Panc1 (cell line): ENCODE results near the gene GAL3ST2. TPM values are rescaled to one million over a fixed set of nuclear protein-coding genes. Genes with fewer than 3 reads are reported as not detected.

Source experiments
- ATAC-seq: fragments of 200-7000 bp; cut with Tn5 transposase; 2 replicates; pipeline ENCODE4 v1.9.1; 2020; ENCODE audit warnings: mild to moderate bottlenecking, moderate library complexity
- BruUV-seq: library from RNA; stranded (reverse); fragments of 400-500 nt; replicated peaks from 2 replicates; lab custom pipeline; 2021; lab: Mats Ljungman, UMichigan
- CTCF ChIA-PET: fragments of 300-600 bp; sonication (Branson Sonifier 250); formaldehyde crosslinking; loops from one replicate; lab custom pipeline; 2022; ENCODE audit warnings: antibody characterized with exemption; lab: Charles Lee
- POLR2A ChIA-PET: fragments of 300-600 bp; sonication (Branson Sonifier 250); formaldehyde crosslinking; loops from one replicate; lab custom pipeline; 2022; ENCODE audit warnings: antibody characterized with exemption; lab: Charles Lee
- DNase-seq: peaks from one replicate; pipeline ENCODE4 v3.0.0-alpha.2; 2010; ENCODE audit warnings: low read depth, low spot score
- H3K27ac ChIP-seq: 2 replicates; pipeline ENCODE4 v1.5.1; 2011; ENCODE audit warnings: mild to moderate bottlenecking, low read length, inconsistent platforms
- H3K27me3 ChIP-seq: fragments of 200-500 bp; sonication (Bioruptor generic); 2 replicates; pipeline ENCODE4 v1.6.0; 2014; ENCODE audit warnings: low read length, inconsistent platforms; ENCODE audit not compliant: control insufficient read depth, insufficient read depth
- H3K36me3 ChIP-seq: fragments of 200-500 bp; sonication (Bioruptor generic); 2 replicates; pipeline ENCODE4 v1.5.1; 2014; ENCODE audit warnings: inconsistent platforms, mild to moderate bottlenecking, low read length, moderate library complexity; ENCODE audit not compliant: control insufficient read depth, insufficient read depth
- H3K4me1 ChIP-seq: 2 replicates; pipeline ENCODE4 v1.5.1; 2011; ENCODE audit warnings: inconsistent platforms, mild to moderate bottlenecking, low read length, moderate library complexity; ENCODE audit not compliant: control insufficient read depth, insufficient read depth
- H3K4me3 ChIP-seq, 2 experiments: 2 replicates each; pipeline ENCODE4 v1.5.1; 2011 to 2012; ENCODE audit warnings: low read depth in 2 of 2, low read length in 2 of 2, mild to moderate bottlenecking in 2 of 2, inconsistent platforms in 1 of 2, moderate library complexity in 1 of 2
- H3K9me3 ChIP-seq: fragments of 200-500 bp; sonication (Bioruptor generic); 2 replicates; pipeline ENCODE4 v1.5.1; 2014; ENCODE audit warnings: low read depth, mild to moderate bottlenecking, inconsistent platforms, low read length, moderate library complexity; ENCODE audit not compliant: control insufficient read depth, insufficient read depth
- CTCF ChIP-seq: fragments of 450-650 bp; IDR thresholded peaks from 2 replicates; pipeline ENCODE4 v1.5.1; 2017; ENCODE audit warnings: mild to moderate bottlenecking
- POLR2AphosphoS5 ChIP-seq: IDR thresholded peaks from 2 replicates; pipeline ENCODE4 v1.6.1; 2012; ENCODE audit warnings: mild to moderate bottlenecking, low read depth, low read length, moderate library complexity
- SIN3A ChIP-seq: IDR thresholded peaks from 2 replicates; pipeline ENCODE4 v1.6.1; 2012; ENCODE audit warnings: low read depth, mild to moderate bottlenecking, low read length, moderate library complexity, borderline replicate concordance; ENCODE audit not compliant: insufficient read depth
- TCF7L2 ChIP-seq: IDR thresholded peaks from 2 replicates; pipeline ENCODE4 v1.6.1; 2011; ENCODE audit warnings: mild to moderate bottlenecking, low read depth, low read length, inconsistent platforms
- in situ Hi-C: cut with HindIII; loops from 2 replicates; pipeline ENCODE4 v1.10.0; 2016; ENCODE audit warnings: low sequenced_read_pairs, low pct_unique_long_range_greater_than_20kb
- intact Hi-C: fragments of 100-400 bp; cut with micrococcal nuclease; formaldehyde crosslinking; loops from one replicate; pipeline ENCODE4 v1.10.0; 2022; ENCODE audit not compliant: unreplicated experiment
- total RNA-seq: library from RNA; stranded (reverse); gene quantifications from one replicate; pipeline ENCODE4 v1.2.1, GENCODE V29; 2021; ENCODE audit not compliant: unreplicated experiment
- TF ChIP-seq, protein P1 (sequence below), 2 experiments: IDR thresholded peaks; 2 replicates each; pipeline ENCODE4 v1.6.1; 2011 to 2012; ENCODE audit warnings: low read depth in 2 of 2, control low read depth in 1 of 2, low read length in 1 of 2, mild to moderate bottlenecking in 1 of 2, moderate library complexity in 1 of 2; ENCODE audit not compliant: insufficient read depth in 1 of 2

The GAL3ST2 gene
- total RNA-seq, 1 experiment from 2014 or later: 1.6 TPM

DNA sequence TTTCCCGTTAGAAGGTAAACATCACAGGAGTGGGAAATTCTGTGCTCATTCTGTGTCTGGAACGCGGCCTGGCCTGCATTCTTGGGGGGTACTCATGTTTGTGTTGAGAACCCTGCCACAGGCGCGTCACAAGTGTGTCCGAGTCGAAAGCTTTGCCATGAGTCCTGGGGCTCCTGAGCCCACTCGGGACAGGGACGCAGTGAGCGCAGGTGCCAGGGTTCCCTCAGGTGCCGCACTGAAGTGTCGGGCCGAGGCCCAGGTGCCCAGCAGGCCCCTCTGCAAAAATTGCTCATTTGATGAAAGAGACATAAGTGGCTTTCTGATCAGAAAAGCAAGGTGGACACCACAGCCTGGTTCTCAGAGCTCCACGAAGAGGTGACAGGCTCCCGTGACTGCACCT is 37.4 kb upstream of the GAL3ST2 start:
- no peak for TF ChIP-seq SIN3A
- TF ChIP-seq POLR2AphosphoS5: no peak
- TF ChIP-seq, protein P1, sequence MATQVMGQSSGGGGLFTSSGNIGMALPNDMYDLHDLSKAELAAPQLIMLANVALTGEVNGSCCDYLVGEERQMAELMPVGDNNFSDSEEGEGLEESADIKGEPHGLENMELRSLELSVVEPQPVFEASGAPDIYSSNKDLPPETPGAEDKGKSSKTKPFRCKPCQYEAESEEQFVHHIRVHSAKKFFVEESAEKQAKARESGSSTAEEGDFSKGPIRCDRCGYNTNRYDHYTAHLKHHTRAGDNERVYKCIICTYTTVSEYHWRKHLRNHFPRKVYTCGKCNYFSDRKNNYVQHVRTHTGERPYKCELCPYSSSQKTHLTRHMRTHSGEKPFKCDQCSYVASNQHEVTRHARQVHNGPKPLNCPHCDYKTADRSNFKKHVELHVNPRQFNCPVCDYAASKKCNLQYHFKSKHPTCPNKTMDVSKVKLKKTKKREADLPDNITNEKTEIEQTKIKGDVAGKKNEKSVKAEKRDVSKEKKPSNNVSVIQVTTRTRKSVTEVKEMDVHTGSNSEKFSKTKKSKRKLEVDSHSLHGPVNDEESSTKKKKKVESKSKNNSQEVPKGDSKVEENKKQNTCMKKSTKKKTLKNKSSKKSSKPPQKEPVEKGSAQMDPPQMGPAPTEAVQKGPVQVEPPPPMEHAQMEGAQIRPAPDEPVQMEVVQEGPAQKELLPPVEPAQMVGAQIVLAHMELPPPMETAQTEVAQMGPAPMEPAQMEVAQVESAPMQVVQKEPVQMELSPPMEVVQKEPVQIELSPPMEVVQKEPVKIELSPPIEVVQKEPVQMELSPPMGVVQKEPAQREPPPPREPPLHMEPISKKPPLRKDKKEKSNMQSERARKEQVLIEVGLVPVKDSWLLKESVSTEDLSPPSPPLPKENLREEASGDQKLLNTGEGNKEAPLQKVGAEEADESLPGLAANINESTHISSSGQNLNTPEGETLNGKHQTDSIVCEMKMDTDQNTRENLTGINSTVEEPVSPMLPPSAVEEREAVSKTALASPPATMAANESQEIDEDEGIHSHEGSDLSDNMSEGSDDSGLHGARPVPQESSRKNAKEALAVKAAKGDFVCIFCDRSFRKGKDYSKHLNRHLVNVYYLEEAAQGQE (IDR thresholded peaks at IDR 0.05; ENCODE audit: insufficient read depth in 1 of 2, low read depth in 2 of 2, low read length in 1 of 2): no peak
- TF ChIP-seq TCF7L2: no peak
- TF ChIP-seq CTCF: no peak
- Histone ChIP-seq H3K36me3 (no peaks in the 10 kb centered on the region), H3K4me3 (no peak overlapping the region), H3K27ac (no peak overlapping the region), H3K27me3 (no peaks in the 10 kb centered on the region), H3K4me1 (peaks cover 4% of the 10 kb centered on the region; the same call in 1 of the 2 replicates), H3K9me3 (no peaks in the 10 kb centered on the region)
- ATAC-seq: no peak
- no TSS peak for BruUV-seq
- POLR2A ChIA-PET: no interaction called here
- CTCF ChIA-PET: no interaction called here
- in situ Hi-C loops: no loop called here
- no peak for DNase-seq
- intact Hi-C loops: loop anchor here (10.0 kb wide), 1 partner anchor 136 kb away; no protein-coding TSS in a partner anchor

- ChIA-PET CTCF (no interaction called here), POLR2A (no interaction called here)
- Histone ChIP-seq H3K4me1 (peaks cover 4% of the 10 kb centered on the region; the same call in 1 of the 2 replicates), H3K27me3 (no peaks in the 10 kb centered on the region), H3K4me3 (no peak overlapping the region), H3K9me3 (no peaks in the 10 kb centered on the region), H3K36me3 (no peaks in the 10 kb centered on the region), H3K27ac (no peak overlapping the region)
- intact Hi-C loops: loop anchor here (10.0 kb wide), 1 partner anchor 135 kb away; no protein-coding TSS in a partner anchor
- TF ChIP-seq CTCF: no peak
- TF ChIP-seq, protein P1 (IDR thresholded peaks at IDR 0.05; ENCODE audit: insufficient read depth in 1 of 2, low read depth in 2 of 2, low read length in 1 of 2): no peak
- TF ChIP-seq POLR2AphosphoS5: no peak
- TF ChIP-seq TCF7L2: no peak
- no peak for TF ChIP-seq SIN3A
- no TSS peak for BruUV-seq
- DNase-seq (no peak), ATAC-seq (no peak)
- in situ Hi-C loops: no loop called here
Measured at GRCh38 chr2:241739651-241740050, 37.0 kb upstream of the GAL3ST2 start.
